Cortex of kidney (tissue), 1 donor: ENCODE data around the gene BABAM2.
"Not testable (repeated sequence)": the region's sequence is repeated elsewhere in the genome, so short reads cannot be mapped to it uniquely, and the experiment has no call there.

Experiments
- DNase-seq: peaks from one replicate; lab custom pipeline; 2025; lab: John Stamatoyannopoulos, UW

Gene BABAM2

DNA sequence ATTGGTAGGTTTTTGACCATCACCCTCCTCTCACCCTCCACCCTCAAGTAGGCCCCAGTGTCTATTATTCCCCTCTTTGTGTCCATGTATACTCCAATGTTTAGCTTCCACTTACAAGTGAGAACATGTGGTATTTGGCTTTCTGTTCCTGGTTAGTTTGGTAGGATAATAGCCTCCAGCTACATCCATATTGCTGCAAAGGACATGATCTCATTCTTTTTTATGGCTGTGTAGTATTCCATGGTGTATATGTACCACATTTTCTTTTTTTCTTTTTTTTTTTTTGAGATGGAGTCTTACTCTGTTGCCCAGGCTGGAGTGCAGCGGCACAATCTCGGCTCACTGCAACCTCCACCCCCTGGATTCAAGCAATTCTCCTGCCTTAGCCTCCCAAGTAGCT, 88.2 kb downstream of the BABAM2 start:
- not testable (repeated sequence) for DNase-seq

DNA sequence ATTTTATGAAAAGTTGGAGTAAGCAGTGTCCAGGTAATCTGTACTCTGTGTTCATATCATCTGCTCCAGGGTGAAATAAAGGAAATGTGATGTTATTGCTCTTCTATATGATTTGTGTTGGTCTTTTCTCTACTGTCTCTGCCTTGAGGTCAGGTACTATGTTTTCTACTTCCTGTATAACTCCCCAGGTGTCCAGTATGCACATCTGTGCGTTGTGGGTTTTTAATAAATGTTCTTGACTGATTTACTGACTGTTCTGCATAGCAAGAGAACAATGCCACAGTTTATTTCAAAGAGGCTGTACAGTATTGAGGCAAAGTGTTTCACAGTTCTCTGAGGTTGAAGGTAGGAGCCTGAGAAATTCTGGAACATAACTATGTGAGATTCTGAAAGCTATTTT, 89.7 kb downstream of the BABAM2 start:
- DNase-seq, result no peak

DNA sequence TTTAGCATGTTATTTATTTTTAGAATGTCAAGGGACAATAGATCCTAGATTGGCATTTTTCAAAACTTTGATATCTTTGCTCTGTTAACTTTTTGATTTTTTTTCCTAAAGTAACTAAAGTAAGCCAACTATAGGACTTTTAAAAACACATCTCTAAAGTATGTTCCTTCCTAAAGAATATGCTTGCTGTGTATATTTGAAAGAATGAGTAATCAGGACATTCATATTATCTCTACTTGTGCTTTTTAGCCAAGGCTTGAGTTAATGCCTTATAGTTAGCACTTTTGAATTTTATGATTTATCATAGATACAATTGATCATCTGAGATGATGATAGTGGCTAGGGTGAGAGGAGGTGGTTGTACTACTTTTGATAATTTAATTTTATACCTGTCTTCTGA, 93.6 kb downstream of the BABAM2 start:
- DNase-seq, result no peak

- DNase-seq, result no peak
These were observed 97.8 kb downstream of the BABAM2 start for GRCh38 chr2:27988306-27988705.

GRCh38 chr2:27988718-27989117, 98.2 kb downstream of the BABAM2 start:
- DNase-seq, result no peak

GRCh38 chr2:27989149-27989548, 98.6 kb downstream of the BABAM2 start:
- no peak for DNase-seq

GRCh38 chr2:27990030-27990590, 99.6 kb downstream of the BABAM2 start:
- DNase-seq, result no peak

GRCh38 chr2:27991146-27991545, 100.6 kb downstream of the BABAM2 start:
- DNase-seq, result no peak

DNA sequence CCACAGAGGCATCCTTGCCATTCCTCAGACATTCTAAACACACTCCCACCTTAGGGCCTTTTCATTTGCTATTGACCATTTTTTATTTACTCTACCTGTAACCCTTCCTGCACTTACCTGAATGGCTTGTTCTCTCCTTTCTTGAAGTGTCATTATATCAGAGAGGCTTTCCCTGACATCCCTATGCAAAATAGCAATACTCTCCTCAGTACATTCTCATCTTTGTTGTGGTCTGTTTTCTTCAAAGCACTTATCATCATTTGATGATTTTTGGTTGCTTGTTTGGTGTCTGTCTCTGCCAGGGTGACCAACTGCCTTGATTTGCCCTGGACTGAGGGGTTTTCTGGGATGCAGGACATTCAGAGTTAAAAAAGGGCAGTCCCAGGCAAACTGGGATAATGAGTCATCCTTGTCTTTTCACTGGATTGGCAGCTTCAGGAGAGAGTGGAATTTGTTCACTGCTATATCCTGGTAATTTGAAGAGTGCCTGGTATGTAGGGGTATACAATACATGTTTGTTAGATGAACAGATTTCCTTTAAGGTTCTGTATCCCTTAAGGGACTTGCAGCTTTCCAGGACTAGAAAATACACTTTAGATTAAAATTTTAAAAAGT, 102.4 kb downstream of the BABAM2 start:
- no peak for DNase-seq

- DNase-seq, result no peak
These were observed 102.9 kb downstream of the BABAM2 start for GRCh38 chr2:27993402-27993787.

DNA sequence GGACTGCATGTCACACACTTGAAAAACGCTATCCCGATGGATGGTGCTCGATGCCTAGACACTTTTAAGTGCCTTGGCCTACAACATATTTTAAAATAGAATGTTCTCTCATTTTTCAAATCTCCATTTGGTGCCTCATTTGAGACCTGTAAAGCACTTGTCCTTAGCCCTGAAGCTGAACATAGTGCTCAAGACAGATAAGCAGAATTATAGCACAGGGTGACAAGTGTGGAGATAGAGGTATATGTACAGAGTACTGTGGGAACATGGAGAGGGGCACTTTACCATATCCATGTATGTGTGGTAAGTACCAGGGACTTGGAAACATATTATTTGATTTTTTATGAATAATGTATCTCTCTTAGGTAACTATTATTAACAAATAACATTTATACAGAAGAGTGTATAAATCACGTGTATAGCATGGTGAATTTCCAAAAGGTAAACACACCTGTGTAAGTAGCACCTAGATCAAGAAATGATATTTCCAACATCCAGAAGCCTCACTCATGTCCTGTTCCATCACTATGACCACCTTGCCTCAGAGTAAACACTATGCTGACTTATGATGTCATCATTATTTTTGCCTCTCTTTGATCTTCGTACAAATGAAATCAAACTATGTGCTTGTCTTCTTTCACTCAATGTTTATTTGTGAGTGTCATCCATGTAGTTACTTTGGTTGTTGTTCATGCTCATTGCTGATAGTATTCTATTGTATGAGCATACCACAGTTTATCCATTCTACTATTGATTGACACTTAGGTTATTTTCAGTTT, 103.6 kb downstream of the BABAM2 start:
- no peak for DNase-seq

DNA sequence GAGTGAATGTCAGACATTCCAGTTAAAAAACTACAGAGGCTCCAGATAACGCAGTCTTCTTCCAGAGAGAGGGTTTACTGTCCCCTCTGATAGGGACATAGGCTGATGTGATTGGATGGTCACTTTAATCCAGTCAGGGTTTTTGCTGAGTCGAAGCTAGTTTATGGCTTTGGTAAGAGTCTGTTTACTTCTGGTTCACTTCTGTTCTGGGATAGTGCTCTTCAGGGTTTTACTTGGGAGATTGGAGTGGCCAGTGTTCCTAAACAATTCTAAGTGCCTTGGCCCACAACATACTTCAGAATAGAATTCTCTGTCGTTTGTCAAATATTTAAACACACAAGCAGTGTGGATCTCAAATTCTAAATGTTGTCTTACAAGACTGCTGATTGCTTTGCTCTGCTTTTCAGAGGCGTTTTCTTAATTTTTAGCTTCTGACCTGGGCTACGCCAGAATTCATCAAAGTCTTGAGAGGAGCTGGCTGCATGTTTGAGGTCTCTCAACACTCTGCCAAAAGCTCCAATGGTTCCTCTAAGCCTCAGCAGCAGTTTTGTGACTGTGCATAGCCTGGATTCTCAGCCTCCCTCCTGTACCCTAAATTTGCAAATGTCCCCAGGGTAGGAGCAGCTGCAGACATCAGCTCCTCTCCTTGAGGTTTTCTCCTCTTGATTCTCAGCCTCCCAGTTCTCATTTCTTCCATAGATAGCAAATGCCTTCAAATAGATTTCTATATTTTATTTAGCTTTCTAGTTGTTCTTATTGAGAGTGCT, 105.8 kb downstream of the BABAM2 start:
- DNase-seq, result no peak

- no peak for DNase-seq
These were observed 109.8 kb downstream of the BABAM2 start for GRCh38 chr2:28000287-28000686.

DNA sequence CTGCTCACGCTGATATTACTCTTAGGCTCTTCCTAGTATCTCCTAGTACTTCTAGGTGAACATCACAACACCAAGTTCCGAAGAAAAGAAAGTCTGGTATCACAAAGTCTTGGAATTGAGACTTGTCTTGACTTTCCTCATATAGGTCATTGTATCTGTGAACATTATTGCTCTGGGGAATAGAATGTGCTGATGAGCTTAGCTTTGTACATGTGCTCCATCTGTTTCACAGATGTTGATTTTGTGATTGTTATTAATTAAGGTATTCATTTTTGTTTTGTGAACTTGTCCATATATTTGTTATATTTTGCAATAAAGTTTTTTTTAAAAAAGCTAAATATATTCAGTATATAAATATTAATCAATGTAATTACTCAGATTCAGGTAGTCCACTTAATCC, 111.7 kb downstream of the BABAM2 start:
- DNase-seq, result no peak

DNA sequence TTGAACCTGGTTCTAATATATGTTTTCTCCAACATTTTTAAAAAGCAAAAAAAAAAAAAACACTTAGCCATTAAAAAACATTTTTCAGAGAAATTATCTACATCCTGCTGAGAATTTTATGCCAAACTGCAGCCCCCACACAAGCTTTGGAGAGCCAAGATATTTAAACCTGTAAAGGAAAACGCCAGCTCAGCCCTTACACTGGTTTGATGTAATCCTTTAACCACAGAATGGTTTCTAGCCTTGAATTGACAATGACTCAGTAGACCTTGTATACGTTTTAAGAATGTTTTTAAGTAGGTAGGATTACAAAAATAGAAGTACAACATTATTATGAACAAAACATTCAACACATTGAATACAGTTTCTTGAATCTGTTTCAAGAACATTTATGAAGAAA, 113.6 kb downstream of the BABAM2 start:
- DNase-seq, result no peak

DNA sequence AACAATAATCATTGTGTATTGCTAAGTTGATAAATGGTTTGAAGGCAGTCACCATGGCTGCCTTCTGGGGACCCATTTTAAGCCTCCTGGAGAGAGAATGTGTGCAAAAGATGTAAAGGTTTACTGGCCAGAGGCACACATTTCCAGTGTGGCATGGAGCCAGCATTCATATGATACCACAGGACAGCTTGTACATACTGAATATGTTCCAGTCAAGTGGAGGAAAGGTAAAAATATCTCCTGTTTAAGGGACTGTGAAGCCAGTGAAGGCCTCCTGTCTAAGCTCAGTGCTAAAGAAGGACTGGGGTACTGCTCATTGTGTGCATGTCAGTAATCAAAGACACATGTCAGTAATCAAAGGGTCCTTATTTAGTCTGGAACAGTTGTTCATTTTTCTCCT, 119.2 kb downstream of the BABAM2 start:
- no peak for DNase-seq

- no peak for DNase-seq
These were observed 120.8 kb downstream of the BABAM2 start for GRCh38 chr2:28011322-28011737.

DNA sequence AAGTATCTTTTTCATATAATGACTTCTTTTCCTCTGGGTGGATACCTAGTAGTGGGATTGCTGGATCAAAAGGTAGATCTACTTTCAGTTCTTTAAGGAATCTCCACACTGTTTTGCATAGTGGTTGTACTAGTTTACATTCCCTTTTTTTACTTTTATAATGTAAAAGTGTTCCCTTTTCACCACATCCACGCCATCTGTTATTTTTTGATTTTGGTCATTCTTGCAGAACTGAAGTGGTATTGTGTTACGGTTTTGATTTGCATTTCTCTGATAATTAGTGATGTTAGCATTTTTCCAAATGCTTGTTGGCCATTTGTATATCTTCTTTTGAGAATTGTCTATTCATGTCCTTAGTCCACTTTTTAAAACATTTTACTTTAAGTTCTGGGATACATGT, 127.9 kb downstream of the BABAM2 start:
- DNase-seq, result not testable (repeated sequence)

GRCh38 chr2:28019521-28019920, 129.0 kb downstream of the BABAM2 start:
- DNase-seq, result not testable (repeated sequence)

DNA sequence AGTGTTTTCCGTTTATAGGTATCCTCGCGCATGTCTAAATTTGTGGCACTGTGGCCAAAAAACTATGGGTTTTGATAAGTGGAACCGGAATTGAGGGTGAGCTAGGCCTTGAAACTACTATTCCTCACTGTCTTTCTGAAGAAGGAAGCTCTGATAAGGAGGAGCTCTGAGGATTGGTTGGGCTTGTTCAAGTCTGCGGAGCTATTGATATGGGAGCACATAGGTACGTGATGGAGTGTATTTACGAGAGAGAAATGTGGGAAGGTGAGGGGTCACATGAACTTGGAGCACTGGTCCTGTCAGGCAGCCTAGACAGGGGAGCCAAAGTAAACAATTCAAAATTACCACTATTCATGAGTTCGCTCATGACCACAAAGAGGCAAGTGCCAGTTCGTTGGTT, 131.4 kb downstream of the BABAM2 start:
- DNase-seq, result no peak

GRCh38 chr2:28025123-28025522, 134.6 kb downstream of the BABAM2 start:
- no peak for DNase-seq

DNA sequence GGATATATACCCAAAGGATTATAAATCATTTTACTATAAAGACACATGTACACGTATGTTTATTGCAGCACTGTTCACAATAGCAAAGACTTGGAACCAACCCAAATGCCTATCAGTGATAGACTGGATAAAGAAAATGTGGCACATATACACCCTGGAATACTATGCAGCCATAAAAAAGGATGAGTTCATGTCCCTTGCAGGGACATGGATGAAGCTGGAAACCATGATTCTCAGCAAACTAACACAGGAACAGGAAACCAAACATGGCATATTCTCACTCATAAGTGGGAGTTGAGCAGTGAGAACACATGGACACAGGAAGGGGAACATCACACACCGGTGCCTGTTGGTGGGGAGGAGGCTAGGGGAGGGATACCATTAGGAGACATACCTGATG, 135.7 kb downstream of the BABAM2 start:
- not testable (repeated sequence) for DNase-seq

DNA sequence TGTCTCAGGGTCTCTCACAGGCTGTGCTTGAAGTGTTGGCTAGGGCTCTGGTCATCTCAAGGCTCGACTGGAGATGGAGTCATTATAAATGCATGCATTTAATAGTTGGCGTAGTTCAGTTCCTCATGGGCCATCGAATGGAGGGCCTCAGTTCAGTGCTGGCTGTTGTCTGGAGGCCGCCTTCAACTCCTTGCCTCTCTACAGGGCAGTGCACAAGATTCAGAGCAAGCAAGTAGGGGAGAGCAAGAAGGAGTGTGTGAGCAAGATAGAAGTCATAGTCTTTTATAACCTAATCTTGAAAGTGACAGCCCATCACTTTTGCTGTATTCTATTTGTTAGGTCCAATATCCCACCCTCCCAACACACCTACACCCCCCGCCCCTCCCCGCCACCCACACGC, 137.5 kb downstream of the BABAM2 start:
- no peak for DNase-seq
